ENCODE data around the gene EZH2.

GRCh38 chr7:148921806-148922205, 37.7 kb upstream of the EZH2 start:
- TF ChIP-seq CTCF (IDR thresholded peaks at IDR 0.05; ENCODE audit: insufficient read depth, low read length): no peak
- no peak for TF ChIP-seq GABPA (IDR thresholded peaks at IDR 0.05; ENCODE audit: low read depth)
- TF ChIP-seq SPI1 (IDR thresholded peaks at IDR 0.05; ENCODE audit: borderline replicate concordance, low read depth): no peak
- no peak for TF ChIP-seq POLR2AphosphoS5 (IDR thresholded peaks at IDR 0.05; ENCODE audit: low read depth)
- TF ChIP-seq, protein P1, sequence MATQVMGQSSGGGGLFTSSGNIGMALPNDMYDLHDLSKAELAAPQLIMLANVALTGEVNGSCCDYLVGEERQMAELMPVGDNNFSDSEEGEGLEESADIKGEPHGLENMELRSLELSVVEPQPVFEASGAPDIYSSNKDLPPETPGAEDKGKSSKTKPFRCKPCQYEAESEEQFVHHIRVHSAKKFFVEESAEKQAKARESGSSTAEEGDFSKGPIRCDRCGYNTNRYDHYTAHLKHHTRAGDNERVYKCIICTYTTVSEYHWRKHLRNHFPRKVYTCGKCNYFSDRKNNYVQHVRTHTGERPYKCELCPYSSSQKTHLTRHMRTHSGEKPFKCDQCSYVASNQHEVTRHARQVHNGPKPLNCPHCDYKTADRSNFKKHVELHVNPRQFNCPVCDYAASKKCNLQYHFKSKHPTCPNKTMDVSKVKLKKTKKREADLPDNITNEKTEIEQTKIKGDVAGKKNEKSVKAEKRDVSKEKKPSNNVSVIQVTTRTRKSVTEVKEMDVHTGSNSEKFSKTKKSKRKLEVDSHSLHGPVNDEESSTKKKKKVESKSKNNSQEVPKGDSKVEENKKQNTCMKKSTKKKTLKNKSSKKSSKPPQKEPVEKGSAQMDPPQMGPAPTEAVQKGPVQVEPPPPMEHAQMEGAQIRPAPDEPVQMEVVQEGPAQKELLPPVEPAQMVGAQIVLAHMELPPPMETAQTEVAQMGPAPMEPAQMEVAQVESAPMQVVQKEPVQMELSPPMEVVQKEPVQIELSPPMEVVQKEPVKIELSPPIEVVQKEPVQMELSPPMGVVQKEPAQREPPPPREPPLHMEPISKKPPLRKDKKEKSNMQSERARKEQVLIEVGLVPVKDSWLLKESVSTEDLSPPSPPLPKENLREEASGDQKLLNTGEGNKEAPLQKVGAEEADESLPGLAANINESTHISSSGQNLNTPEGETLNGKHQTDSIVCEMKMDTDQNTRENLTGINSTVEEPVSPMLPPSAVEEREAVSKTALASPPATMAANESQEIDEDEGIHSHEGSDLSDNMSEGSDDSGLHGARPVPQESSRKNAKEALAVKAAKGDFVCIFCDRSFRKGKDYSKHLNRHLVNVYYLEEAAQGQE (IDR thresholded peaks at IDR 0.05; ENCODE audit: insufficient replicate concordance, low read depth): no peak

Measured in HL-60 (cell line).